BJ (cell line): Measurements from ENCODE around the gene GLP1R. TPM values are rescaled to one million over a fixed set of nuclear protein-coding genes. Genes with fewer than 3 reads are reported as not detected.

ENCODE experiments used
- CTCF ChIA-PET: fragments of 350-600 bp; formaldehyde crosslinking; extraction: SDS; loops from one replicate; lab custom pipeline; 2021; ENCODE audit warnings: antibody characterized with exemption, inconsistent platforms; lab: Yijun Ruan, JAX
- POLR2A ChIA-PET: fragments of 300-600 bp; sonication (Branson Sonifier 250); formaldehyde crosslinking; extraction: SDS; loops from one replicate; lab custom pipeline; 2021; ENCODE audit warnings: antibody characterized with exemption; lab: Charles Lee
- DNase-seq: peaks from one replicate; pipeline ENCODE4 v3.0.0-alpha.2; 2011; ENCODE audit warnings: low read depth
- H3K27me3 ChIP-seq: 2 replicates; pipeline ENCODE4 v1.6.0; 2011; ENCODE audit warnings: low read length; ENCODE audit not compliant: control insufficient read depth, insufficient read depth
- H3K36me3 ChIP-seq: 2 replicates; pipeline ENCODE4 v1.5.1; 2011; ENCODE audit warnings: low read length; ENCODE audit not compliant: control insufficient read depth, insufficient read depth
- H3K4me3 ChIP-seq: 2 replicates; pipeline ENCODE4 v1.5.1; 2011; ENCODE audit warnings: low read depth, mild to moderate bottlenecking, control low read depth, low read length
- polyA plus RNA-seq: library from polyadenylated mRNA; depleted of rRNA; stranded (reverse); fragments of >200 nt; gene quantifications from 2 replicates; pipeline ENCODE4 v1.2.3, GENCODE V29; 2011
- TF ChIP-seq, protein P1 (sequence below): IDR thresholded peaks from 2 replicates; pipeline ENCODE4 v1.5.1; 2011; ENCODE audit warnings: low read depth, mild to moderate bottlenecking, control low read depth, inconsistent platforms, low read length, moderate library complexity; ENCODE audit not compliant: insufficient read depth

GLP1R gene
- polyA plus RNA-seq, 1 experiment: not detected

DNA sequence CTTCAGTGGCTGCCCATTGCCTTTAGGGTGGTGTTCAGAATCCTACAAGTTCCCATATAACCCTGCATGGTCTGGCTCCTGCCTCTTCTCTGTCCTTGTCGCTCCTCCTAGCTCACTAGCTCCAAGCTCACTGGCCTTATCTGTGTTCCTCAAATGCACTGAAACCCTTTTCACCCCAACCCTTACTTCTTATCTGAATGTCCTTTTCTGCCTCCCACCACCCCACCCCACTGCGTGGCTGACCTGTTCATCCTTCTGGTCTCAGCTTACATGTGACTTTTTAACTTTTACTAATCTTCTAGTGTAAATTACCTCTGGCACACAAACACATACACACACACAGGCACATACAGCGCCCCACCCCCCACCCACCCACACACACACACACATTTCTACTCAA is 41.0 kb upstream of the GLP1R start:
- CTCF ChIA-PET: interaction anchor here (1.1 to 1.6 kb wide), 2 partner anchors 34 to 302 kb away, joined by 3 to 6 read pairs; no protein-coding TSS in a partner anchor
- POLR2A ChIA-PET: no interaction called here
- Histone ChIP-seq H3K27me3 (no peaks in the 10 kb centered on the region), H3K4me3 (no peak overlapping the region), H3K36me3 (no peaks in the 10 kb centered on the region)
- no peak for DNase-seq
- TF ChIP-seq, protein P1, sequence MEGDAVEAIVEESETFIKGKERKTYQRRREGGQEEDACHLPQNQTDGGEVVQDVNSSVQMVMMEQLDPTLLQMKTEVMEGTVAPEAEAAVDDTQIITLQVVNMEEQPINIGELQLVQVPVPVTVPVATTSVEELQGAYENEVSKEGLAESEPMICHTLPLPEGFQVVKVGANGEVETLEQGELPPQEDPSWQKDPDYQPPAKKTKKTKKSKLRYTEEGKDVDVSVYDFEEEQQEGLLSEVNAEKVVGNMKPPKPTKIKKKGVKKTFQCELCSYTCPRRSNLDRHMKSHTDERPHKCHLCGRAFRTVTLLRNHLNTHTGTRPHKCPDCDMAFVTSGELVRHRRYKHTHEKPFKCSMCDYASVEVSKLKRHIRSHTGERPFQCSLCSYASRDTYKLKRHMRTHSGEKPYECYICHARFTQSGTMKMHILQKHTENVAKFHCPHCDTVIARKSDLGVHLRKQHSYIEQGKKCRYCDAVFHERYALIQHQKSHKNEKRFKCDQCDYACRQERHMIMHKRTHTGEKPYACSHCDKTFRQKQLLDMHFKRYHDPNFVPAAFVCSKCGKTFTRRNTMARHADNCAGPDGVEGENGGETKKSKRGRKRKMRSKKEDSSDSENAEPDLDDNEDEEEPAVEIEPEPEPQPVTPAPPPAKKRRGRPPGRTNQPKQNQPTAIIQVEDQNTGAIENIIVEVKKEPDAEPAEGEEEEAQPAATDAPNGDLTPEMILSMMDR: no peak

DNA sequence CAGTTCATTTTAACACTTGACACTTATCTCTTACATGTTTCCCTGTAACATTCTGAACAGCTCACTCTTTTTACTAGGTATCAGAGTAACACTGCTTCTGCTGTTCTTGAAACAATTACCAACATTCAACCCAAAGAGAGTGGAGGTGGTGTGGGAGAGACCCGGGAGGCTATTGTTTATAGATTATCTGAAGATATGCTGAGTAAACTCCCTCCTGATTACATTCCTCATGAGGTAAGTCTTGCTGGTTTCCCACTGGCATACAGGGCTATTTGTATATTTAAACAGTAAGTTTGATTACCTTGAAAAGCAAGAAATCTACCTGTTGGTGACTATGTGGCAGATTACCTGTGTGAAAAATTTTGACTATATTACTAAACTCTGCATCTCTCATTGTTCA is 39.8 kb upstream of the GLP1R start:
- no peaks in the 10 kb centered on the region for H3K36me3 ChIP-seq
- TF ChIP-seq, protein P1: no peak
- CTCF ChIA-PET: interaction anchor here (1.1 kb wide), 1 partner anchor 35 kb away, joined by 3 read pairs; no protein-coding TSS in a partner anchor
- DNase-seq: no peak
- no peak overlapping the region for H3K4me3 ChIP-seq
- H3K27me3 ChIP-seq: no peaks in the 10 kb centered on the region
- POLR2A ChIA-PET: no interaction called here

DNA sequence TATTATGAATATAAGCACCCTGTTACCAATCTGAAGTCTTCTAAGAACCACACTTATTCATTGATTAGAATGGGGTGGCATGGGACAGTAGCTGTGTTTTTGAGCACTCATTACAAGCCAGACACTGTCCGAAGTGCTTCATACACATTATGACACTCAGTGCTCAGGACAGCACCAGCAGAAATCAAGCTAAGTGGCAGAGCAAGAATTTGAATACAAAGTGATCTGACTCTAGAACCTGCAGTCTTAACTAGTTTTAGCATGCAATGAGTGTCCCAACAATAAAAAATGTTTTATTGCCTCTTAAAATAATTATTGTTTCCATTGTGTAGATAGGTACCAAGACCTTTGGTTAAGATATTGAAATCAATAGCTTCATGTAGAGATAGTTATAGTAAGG is 39.1 kb upstream of the GLP1R start:
- no peak overlapping the region for H3K4me3 ChIP-seq
- no peak for DNase-seq
- H3K27me3 ChIP-seq: no peaks in the 10 kb centered on the region
- ChIA-PET POLR2A (no interaction called here), CTCF (interaction anchor here (1.0 kb wide), 1 partner anchor 294 kb away, joined by 3 read pairs; no protein-coding TSS in a partner anchor)
- TF ChIP-seq, protein P1: no peak
- H3K36me3 ChIP-seq: no peaks in the 10 kb centered on the region

DNA sequence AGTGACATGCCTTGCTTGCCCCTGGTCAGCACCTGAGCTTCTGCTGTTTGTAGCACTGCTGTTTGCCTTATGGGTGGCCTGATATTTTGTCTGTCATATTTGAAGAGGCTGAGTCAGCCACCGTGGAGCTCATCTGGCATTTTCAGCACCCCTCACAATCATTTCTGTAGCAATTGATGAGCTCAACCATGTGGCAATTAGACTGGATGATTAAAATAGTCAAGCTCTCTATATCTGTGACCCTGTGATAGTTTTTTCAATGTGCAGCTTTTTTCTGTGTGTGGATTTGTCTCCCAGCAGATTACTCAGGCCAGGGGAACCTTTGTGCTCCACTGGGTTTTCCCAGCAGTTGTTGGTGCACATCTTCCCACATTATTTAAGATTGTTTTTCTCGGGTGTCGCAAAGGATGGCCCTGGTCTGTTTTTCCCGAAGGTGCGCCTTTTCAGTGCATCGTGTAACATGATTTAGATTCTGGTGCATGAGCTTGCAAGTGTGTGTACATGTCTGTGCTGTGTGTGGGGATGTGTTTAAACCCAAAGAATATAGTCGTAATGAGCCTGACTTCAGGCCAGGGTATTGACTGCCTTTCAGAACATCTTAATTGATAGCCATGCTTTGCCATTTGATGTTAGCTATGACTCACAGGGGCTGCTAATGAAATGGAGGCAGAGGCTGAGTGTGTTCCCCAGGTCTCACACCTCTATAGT is 31.6 kb upstream of the GLP1R start:
- ChIA-PET POLR2A (no interaction called here), CTCF (interaction anchor here (0.6 kb wide), 1 partner anchor 305 kb away, joined by 3 read pairs; no protein-coding TSS in a partner anchor)
- TF ChIP-seq, protein P1: no peak

DNA sequence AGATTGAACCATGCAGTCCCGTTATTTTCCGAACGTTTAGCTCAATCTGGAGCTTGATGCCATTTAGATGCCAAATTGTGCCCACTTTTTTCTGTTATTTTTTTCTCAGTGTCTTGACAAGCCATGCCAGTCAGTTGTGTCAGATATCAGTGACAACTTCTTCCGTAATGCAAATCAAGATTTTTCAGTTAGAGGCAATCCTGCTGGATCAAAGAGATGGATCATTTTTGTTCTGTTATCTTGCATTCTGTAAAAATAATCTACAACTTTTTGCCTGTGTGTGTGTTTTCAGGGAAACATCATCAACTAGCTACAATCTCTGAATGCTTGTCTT is 31.1 kb upstream of the GLP1R start:
- POLR2A ChIA-PET: no interaction called here
- H3K27me3 ChIP-seq: no peaks in the 10 kb centered on the region
- CTCF ChIA-PET: interaction anchor here (0.9 kb wide), 1 partner anchor 9 kb away, joined by 4 read pairs; no protein-coding TSS in a partner anchor

More for the DNA sequence above, 31.6 kb upstream of the GLP1R start:
- Histone ChIP-seq H3K4me3 (no peak overlapping the region), H3K36me3 (no peaks in the 10 kb centered on the region), H3K27me3 (no peaks in the 10 kb centered on the region)
- no peak for DNase-seq

More for the DNA sequence above, 31.1 kb upstream of the GLP1R start:
- no peaks in the 10 kb centered on the region for H3K36me3 ChIP-seq
- TF ChIP-seq, protein P1: no peak
- H3K4me3 ChIP-seq: no peak overlapping the region
- no peak for DNase-seq
